IMR-90 (cell line): Measurements from ENCODE around the gene MACROD1. TPM values are rescaled to one million over a fixed set of nuclear protein-coding genes. Genes with fewer than 3 reads are reported as not detected.

Source experiments
- ATAC-seq: fragments of 200-7000 bp; cut with Tn5 transposase; 2 replicates; pipeline ENCODE4 v1.9.1; 2020; ENCODE audit warnings: low read depth, mild to moderate bottlenecking, moderate library complexity
- BruUV-seq: library from RNA; stranded (reverse); fragments of 400-500 nt; replicated peaks from 2 replicates; lab custom pipeline; 2021; lab: Mats Ljungman, UMichigan
- CTCF ChIA-PET: fragments of 300-600 bp; formaldehyde crosslinking; extraction: SDS; loops from one replicate; lab custom pipeline; 2021; ENCODE audit warnings: antibody characterized with exemption; lab: Yijun Ruan, JAX
- POLR2A ChIA-PET: fragments of 300-600 bp; sonication (Branson Sonifier 250); formaldehyde crosslinking; loops from one replicate; lab custom pipeline; 2022; ENCODE audit warnings: antibody characterized with exemption; ENCODE audit not compliant: unreplicated experiment; lab: Charles Lee
- DNase-seq: peaks from one replicate; pipeline ENCODE4 v3.0.0; 2013
- H2AFZ ChIP-seq: replicated peaks from 2 replicates; pipeline ENCODE3; 2013; ENCODE audit warnings: low read length, mild to moderate bottlenecking; ENCODE audit not compliant: poor library complexity
- H2AK5ac ChIP-seq: 2 replicates; pipeline ENCODE4 v1.6.1; 2013; ENCODE audit warnings: low read depth, low read length, inconsistent platforms
- H2AK9ac ChIP-seq: replicated peaks from 2 replicates; pipeline ENCODE3; 2013; ENCODE audit warnings: mild to moderate bottlenecking, low read depth, low read length, moderate library complexity; ENCODE audit not compliant: poor library complexity
- H2BK120ac ChIP-seq: 2 replicates; pipeline ENCODE4 v1.6.1; 2013; ENCODE audit warnings: low read depth, low read length, inconsistent platforms
- H2BK15ac ChIP-seq: 3 replicates; pipeline ENCODE4 v1.6.1; 2013; ENCODE audit warnings: low read depth, low read length, inconsistent platforms
- H2BK20ac ChIP-seq: 2 replicates; pipeline ENCODE4 v1.6.1; 2013; ENCODE audit warnings: low read depth, mild to moderate bottlenecking, inconsistent platforms, low read length, moderate library complexity
- H2BK5ac ChIP-seq: 2 replicates; pipeline ENCODE4 v1.6.1; 2013; ENCODE audit warnings: mild to moderate bottlenecking, low read depth, low read length, inconsistent platforms; ENCODE audit not compliant: poor library complexity, severe bottlenecking
- H3K14ac ChIP-seq: replicated peaks from 2 replicates; pipeline ENCODE4 v1.6.1; 2013; ENCODE audit warnings: low read depth, low read length, inconsistent platforms
- H3K18ac ChIP-seq: 2 replicates; pipeline ENCODE4 v1.6.1; 2013; ENCODE audit warnings: low read depth, low read length, control low read depth
- H3K23ac ChIP-seq: 2 replicates; pipeline ENCODE4 v1.6.1; 2013; ENCODE audit warnings: low read depth, low read length, inconsistent platforms
- H3K27ac ChIP-seq: 2 replicates; pipeline ENCODE4 v1.5.1; 2013; ENCODE audit warnings: mild to moderate bottlenecking, control low read depth, low read length; ENCODE audit not compliant: insufficient read depth
- H3K27me3 ChIP-seq: 2 replicates; pipeline ENCODE4 v1.6.1; 2013; ENCODE audit warnings: low read length; ENCODE audit not compliant: control insufficient read depth, insufficient read depth
- H3K36me3 ChIP-seq: 2 replicates; pipeline ENCODE4 v1.6.1; 2013; ENCODE audit warnings: low read length, mixed read lengths; ENCODE audit not compliant: control insufficient read depth, insufficient read depth
- H3K4ac ChIP-seq: 2 replicates; pipeline ENCODE4 v1.6.1; 2013; ENCODE audit warnings: low read depth, low read length, inconsistent platforms
- H3K4me1 ChIP-seq: 2 replicates; pipeline ENCODE4 v1.6.1; 2013; ENCODE audit warnings: low read length, mixed read lengths; ENCODE audit not compliant: control insufficient read depth, insufficient read depth
- H3K4me2 ChIP-seq: 2 replicates; pipeline ENCODE4 v1.6.1; 2013; ENCODE audit warnings: low read depth, mild to moderate bottlenecking, control low read depth, low read length, moderate library complexity
- H3K4me3 ChIP-seq: 2 replicates; pipeline ENCODE4 v1.5.1; 2013; ENCODE audit warnings: low read depth, mild to moderate bottlenecking, control low read depth, low read length, moderate library complexity; ENCODE audit not compliant: insufficient read depth
- H3K56ac ChIP-seq: 2 replicates; pipeline ENCODE4 v1.6.1; 2013; ENCODE audit warnings: low read length, inconsistent platforms; ENCODE audit not compliant: insufficient read depth; ENCODE audit errors: extremely low read depth
- H3K79me1 ChIP-seq, 2 experiments: 2 replicates each; pipeline ENCODE4 v1.6.1; 2013; ENCODE audit warnings: low read length in 2 of 2, inconsistent platforms in 1 of 2, low read depth in 1 of 2
- H3K9ac ChIP-seq: 2 replicates; pipeline ENCODE4 v1.6.1; 2013; ENCODE audit warnings: low read depth, low read length, control low read depth
- H3K9me1 ChIP-seq: 2 replicates; pipeline ENCODE4 v1.6.1; 2013; ENCODE audit warnings: low read length, inconsistent platforms; ENCODE audit not compliant: insufficient read depth
- H3K9me3 ChIP-seq: 2 replicates; pipeline ENCODE4 v1.6.1; 2013; ENCODE audit warnings: low read length; ENCODE audit not compliant: control insufficient read depth, insufficient read depth
- H4K20me1 ChIP-seq: 2 replicates; pipeline ENCODE4 v1.6.1; 2013; ENCODE audit warnings: low read length, inconsistent platforms; ENCODE audit not compliant: insufficient read depth
- H4K5ac ChIP-seq: 2 replicates; pipeline ENCODE4 v1.6.1; 2013; ENCODE audit warnings: mild to moderate bottlenecking, low read depth, low read length, control low read depth
- H4K8ac ChIP-seq, 2 experiments: 2 replicates each; pipeline ENCODE4 v1.6.1; 2013; ENCODE audit warnings: low read depth in 2 of 2, low read length in 2 of 2, control low read depth in 1 of 2, inconsistent platforms in 1 of 2
- H4K91ac ChIP-seq: 2 replicates; pipeline ENCODE4 v1.6.1; 2013; ENCODE audit warnings: low read depth, low read length, inconsistent platforms; ENCODE audit not compliant: insufficient read depth
- BHLHE40 ChIP-seq: fragments of 150-350 bp; IDR thresholded peaks from 2 replicates; pipeline ENCODE4 v1.6.1; 2016; ENCODE audit warnings: mild to moderate bottlenecking, low read depth, low read length
- CEBPB ChIP-seq: IDR thresholded peaks from 2 replicates; pipeline ENCODE4 v1.6.1; 2012; ENCODE audit warnings: low read depth, low read length, improper control_type of control experiment
- CHD1 ChIP-seq: IDR thresholded peaks from 2 replicates; pipeline ENCODE4 v1.6.1; 2012; ENCODE audit warnings: low read depth, low read length, improper control_type of control experiment
- FOS ChIP-seq: fragments of 150-350 bp; IDR thresholded peaks from 2 replicates; pipeline ENCODE4 v1.6.1; 2016; ENCODE audit warnings: low read depth, low read length
- MAFK ChIP-seq: IDR thresholded peaks from 2 replicates; pipeline ENCODE4 v1.6.1; 2012; ENCODE audit warnings: low read depth, low read length, improper control_type of control experiment
- MAZ ChIP-seq: IDR thresholded peaks from 2 replicates; pipeline ENCODE4 v1.6.1; 2012; ENCODE audit warnings: low read depth, mild to moderate bottlenecking, low read length, improper control_type of control experiment, moderate library complexity, borderline replicate concordance
- MXI1 ChIP-seq: IDR thresholded peaks from 2 replicates; pipeline ENCODE4 v1.6.1; 2012; ENCODE audit warnings: low read depth, mild to moderate bottlenecking, low read length, moderate library complexity, borderline replicate concordance
- NFE2L2 ChIP-seq: fragments of 150-350 bp; IDR thresholded peaks from 2 replicates; pipeline ENCODE4 v1.6.1; 2016; ENCODE audit warnings: low read depth, mild to moderate bottlenecking, low read length
- POLR2A ChIP-seq: IDR thresholded peaks from 2 replicates; pipeline ENCODE4 v1.6.1; 2012; ENCODE audit warnings: mild to moderate bottlenecking, low read depth, low read length
- RAD21 ChIP-seq: IDR thresholded peaks from 2 replicates; pipeline ENCODE4 v1.6.1; 2012; ENCODE audit warnings: low read length, improper control_type of control experiment
- RCOR1 ChIP-seq: IDR thresholded peaks from 2 replicates; pipeline ENCODE4 v1.6.1; 2012; ENCODE audit warnings: mild to moderate bottlenecking, low read length, improper control_type of control experiment; ENCODE audit not compliant: insufficient replicate concordance
- RFX5 ChIP-seq: IDR thresholded peaks from 2 replicates; pipeline ENCODE4 v1.8.0; 2012; ENCODE audit warnings: low read depth, mild to moderate bottlenecking, low read length, moderate library complexity
- WGBS, 2 experiments: methylation state at CpG; one replicate each; pipeline versions ENCODE4 v1.1.5 to v1.1.7; 2013; ENCODE audit warnings: missing lambda C conversion rate in 2 of 2; ENCODE audit not compliant: insufficient read length in 1 of 2; ENCODE audit errors: extremely low coverage in 2 of 2; 5-methylcytosine and 5-hydroxymethylcytosine counted together
- dilution Hi-C: fragments of 300-500 bp; cut with HindIII; formaldehyde crosslinking; loops from one replicate; pipeline ENCODE4 v1.14.3; 2018; ENCODE audit warnings: low sequenced_read_pairs; ENCODE audit not compliant: unreplicated experiment
- in situ Hi-C: fragments of 300-500 bp; cut with MboI; formaldehyde crosslinking; loops from 3 replicates; pipeline ENCODE4 v1.14.3; 2019; ENCODE audit warnings: low sequenced_read_pairs, inconsistent platforms, mixed read lengths
- intact Hi-C: fragments of 100-400 bp; cut with micrococcal nuclease; formaldehyde crosslinking; loops from 2 replicates; pipeline ENCODE4 v1.10.0; 2022
- polyA plus RNA-seq, 3 experiments: library from polyadenylated mRNA; depleted of rRNA; stranded (reverse); fragments of >200 nt; gene quantifications; 2 replicates each; pipeline ENCODE4 v1.2.3, GENCODE V29; 2012; ENCODE audit warnings: low replicate concordance in 1 of 3
- total RNA-seq: library from RNA; depleted of rRNA; stranded (reverse); fragments of >200 nt; gene quantifications from 2 replicates; pipeline ENCODE4 v1.2.3, GENCODE V29; 2012
- TF ChIP-seq, protein P1 (sequence below): fragments of 150-350 bp; IDR thresholded peaks from 2 replicates; pipeline ENCODE4 v1.6.1; 2017; ENCODE audit warnings: mild to moderate bottlenecking, antibody characterized with exemption, low read length, low read depth
- TF ChIP-seq, protein P2 (sequence below): fragments of 150-350 bp; IDR thresholded peaks from 2 replicates; pipeline ENCODE4 v1.6.1; 2016; ENCODE audit warnings: low read depth, mild to moderate bottlenecking, low read length, moderate library complexity, borderline replicate concordance

Gene MACROD1
- total and polyA plus RNA-seq, 2 of the 4 experiments (the other 2 are of a cell fraction) = 2.5 to 9.3 TPM

DNA sequence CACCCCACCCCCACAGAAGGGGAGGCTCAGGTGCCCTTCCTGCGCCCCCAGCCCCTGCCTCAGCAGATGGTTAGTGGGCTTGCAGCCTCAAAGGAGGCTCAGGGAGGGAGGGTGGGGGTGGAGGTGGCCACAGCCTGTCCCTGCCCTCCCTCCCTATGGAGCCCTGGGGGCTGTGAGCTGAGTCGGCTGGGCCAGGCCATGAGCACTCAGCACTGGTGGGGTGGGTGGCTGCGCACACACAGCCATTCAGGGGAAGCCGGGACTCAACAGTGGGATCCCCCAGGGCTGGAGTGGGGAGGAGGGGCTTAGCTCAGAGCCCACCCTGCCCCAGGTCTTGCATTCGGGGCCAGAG is 80.0 kb downstream of the MACROD1 start:
- Histone ChIP-seq H3K9me1 (no peaks in the 10 kb centered on the region; the same call in none of the 2 replicates), H3K18ac (no peak overlapping the region), H2BK120ac (no peak overlapping the region), H3K23ac (no peak overlapping the region), H3K9ac (no peak overlapping the region), H4K20me1 (peaks cover 7% of the 10 kb centered on the region), H2BK20ac (no peak overlapping the region), H2AK5ac (no peak overlapping the region), H3K4me3 (no peak overlapping the region), H4K8ac (no peak overlapping the region), H2BK5ac (no peak overlapping the region), H3K14ac (no peak overlapping the region), H3K27ac (no peak overlapping the region), H2BK15ac (no peak overlapping the region), H3K36me3 (no peaks in the 10 kb centered on the region), H4K5ac (no peak overlapping the region), H3K27me3 (no peaks in the 10 kb centered on the region; the same call in 1 of the 2 replicates), H3K9me3 (no peaks in the 10 kb centered on the region), H3K4ac (no peak overlapping the region), H2AFZ (no peak overlapping the region), H3K56ac (no peak overlapping the region), H3K4me1 (peaks cover 9% of the 10 kb centered on the region; the same call in 1 of the 2 replicates), H3K79me1 (no peaks in the 10 kb centered on the region), H2AK9ac (no peak overlapping the region), H4K91ac (no peak overlapping the region), H3K4me2 (no peak overlapping the region)
- intact Hi-C loops = no loop called here
- BruUV-seq = no TSS peak
- in situ Hi-C loops = no loop called here
- dilution Hi-C loops = no loop called here
- CTCF ChIA-PET = no interaction called here
- TF ChIP-seq, protein P1, sequence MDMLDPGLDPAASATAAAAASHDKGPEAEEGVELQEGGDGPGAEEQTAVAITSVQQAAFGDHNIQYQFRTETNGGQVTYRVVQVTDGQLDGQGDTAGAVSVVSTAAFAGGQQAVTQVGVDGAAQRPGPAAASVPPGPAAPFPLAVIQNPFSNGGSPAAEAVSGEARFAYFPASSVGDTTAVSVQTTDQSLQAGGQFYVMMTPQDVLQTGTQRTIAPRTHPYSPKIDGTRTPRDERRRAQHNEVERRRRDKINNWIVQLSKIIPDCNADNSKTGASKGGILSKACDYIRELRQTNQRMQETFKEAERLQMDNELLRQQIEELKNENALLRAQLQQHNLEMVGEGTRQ = no peak
- TF ChIP-seq RCOR1 (no peak), RFX5 (no peak), POLR2A (no peak), MAFK (no peak), MAZ (no peak), RAD21 (no peak), CHD1 (no peak), NFE2L2 (no peak), CEBPB (no peak), FOS (no peak), MXI1 (no peak), BHLHE40 (no peak)
- TF ChIP-seq, protein P2, sequence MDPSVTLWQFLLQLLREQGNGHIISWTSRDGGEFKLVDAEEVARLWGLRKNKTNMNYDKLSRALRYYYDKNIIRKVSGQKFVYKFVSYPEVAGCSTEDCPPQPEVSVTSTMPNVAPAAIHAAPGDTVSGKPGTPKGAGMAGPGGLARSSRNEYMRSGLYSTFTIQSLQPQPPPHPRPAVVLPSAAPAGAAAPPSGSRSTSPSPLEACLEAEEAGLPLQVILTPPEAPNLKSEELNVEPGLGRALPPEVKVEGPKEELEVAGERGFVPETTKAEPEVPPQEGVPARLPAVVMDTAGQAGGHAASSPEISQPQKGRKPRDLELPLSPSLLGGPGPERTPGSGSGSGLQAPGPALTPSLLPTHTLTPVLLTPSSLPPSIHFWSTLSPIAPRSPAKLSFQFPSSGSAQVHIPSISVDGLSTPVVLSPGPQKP = no peak
- POLR2A ChIA-PET = no interaction called here
- ATAC-seq (no peak), DNase-seq (no peak)
- WGBS, 2 experiments = no CpG with 5 or more reads among the region's 5 CpGs
